ENCODE results near the gene C2CD3.

The C2CD3 gene

GRCh38 chr11:74018331-74019005 is 152.3 kb downstream of the C2CD3 start:
- DNase-seq, result peak; percentile 69

DNA sequence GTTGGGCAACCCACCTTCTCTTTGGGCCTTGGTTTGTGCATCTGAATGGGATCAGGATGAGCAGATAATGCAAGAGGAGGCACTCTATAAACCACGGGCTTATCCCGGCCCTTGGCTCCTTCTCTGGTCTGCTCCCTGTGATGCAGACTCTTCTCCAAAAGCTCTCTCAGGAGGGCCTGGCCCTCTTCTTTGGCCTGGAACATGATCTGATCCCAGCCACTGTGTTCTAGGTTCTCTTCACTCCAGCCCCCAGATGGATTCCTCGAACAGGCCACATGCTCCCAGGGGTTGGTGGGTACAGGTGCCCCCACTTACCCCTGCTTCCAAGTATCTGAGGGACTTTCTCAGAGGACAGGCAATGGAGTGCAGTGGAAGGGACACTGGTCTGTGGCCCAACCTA is 153.2 kb downstream of the C2CD3 start:
- DNase-seq, result no peak

GRCh38 chr11:74015919-74016684 is 154.7 kb downstream of the C2CD3 start:
- no peak for DNase-seq

DNA sequence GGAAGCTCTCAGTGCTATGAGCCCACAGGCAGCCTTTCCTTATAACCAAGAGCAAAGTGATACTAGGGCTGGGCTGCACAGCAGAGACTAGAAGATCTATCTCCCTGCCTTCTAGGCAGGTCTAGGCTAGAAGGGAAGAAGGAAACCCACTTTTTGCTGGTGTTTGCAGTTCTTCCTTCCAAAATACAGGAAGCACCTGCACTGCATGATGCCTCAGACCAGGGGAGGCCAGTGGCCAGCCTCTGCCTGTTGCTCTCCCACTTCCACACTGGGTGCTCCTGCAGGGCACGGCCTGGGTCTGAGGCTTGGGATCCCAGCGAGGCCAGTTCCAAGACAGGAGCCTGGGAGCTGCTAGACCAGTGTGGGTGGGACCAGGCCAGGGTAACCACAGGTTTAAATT is 155.9 kb downstream of the C2CD3 start:
- no peak for DNase-seq

GRCh38 chr11:74013141-74013540 is 157.7 kb downstream of the C2CD3 start:
- DNase-seq, result no peak

GRCh38 chr11:74012074-74012809 is 158.6 kb downstream of the C2CD3 start:
- peak; percentile 47 for DNase-seq

DNA sequence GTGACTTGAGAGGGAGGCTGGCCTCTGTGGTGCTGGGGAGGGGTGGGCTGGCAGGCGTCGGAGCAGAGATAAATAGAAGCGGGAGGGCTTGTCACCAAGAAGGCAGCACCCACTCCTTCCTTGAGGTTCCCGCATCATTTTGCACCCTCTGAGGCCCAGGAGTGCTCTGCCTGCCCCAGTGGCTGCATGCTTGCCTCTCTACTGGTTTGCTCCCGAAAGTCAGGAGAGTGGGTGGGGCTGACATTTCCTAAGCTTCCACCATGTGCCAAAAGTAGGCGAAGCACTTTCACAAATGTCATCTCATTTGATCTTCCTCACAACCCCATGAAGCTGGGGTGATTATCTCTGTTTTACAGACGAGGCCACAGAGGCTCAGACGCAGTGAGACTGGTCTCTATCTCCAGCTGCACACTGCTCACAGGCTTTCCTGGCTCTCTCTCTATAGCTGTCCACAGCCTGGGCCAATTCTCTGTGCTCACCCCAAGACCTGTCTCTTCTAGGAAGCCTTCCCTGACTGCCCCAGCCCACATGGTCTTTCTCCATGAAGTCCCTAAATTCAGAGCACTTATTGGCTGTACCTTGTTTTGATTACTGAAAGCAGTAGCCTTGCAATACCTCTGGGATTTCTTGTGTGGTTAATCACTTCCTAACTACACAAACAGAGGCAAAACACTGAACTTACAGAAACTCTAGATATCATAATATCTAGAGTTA is 159.3 kb downstream of the C2CD3 start:
- peak; percentile 75 for DNase-seq

DNA sequence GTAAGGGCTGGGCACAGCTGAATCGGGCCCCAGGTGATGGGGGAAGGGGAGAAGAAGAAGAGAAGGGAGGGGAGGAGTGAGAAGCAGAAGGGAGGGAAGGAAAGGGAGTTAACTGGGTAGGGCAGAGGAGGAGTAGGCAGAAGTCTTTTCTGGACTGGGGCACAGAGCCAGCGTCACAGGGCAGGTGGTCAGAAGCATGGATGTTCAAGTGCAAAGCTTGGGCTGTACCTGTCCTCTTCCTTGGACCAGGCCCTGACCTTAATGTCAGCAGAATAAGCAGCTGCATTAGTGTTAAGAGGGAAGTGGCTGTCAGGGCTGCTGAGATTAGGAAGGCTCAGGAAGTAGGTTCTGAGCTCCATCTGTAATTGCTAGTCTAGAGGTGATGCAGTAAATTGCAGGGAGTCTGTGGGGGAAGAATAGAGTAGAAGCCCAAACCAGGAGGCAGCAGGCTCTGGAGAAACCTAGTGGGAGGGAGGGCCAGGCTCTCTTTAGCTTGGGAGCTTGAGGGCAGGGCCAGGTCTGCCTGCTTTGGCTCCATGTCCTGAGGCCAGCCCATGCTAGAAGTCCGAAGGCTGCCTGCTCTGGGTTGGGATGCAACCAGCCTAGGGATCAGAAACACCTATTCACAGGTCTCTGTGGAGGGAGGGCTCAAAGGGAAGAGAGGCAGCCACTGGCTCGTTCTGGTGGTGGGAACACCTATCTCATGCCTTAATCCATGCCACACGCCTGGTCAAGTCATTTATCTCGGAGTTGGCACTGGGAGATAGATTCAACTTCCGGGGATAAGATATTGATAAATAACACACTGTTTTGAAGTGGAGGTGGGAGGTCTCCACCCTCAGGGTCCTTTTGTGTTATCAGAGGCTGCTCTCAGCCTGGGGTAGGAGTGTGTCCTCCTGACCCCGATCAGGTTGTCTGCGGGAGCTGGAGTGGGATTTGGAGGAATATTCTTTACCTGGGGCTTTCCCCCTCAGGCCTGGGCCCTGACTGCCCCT is 160.2 kb downstream of the C2CD3 start:
- no peak for DNase-seq

- no peak for DNase-seq
These were observed 161.0 kb downstream of the C2CD3 start for GRCh38 chr11:74009675-74010305.

- DNase-seq, result no peak
These were observed 161.6 kb downstream of the C2CD3 start for GRCh38 chr11:74009230-74009547.

GRCh38 chr11:74008373-74009229 is 162.2 kb downstream of the C2CD3 start, which contains the start of gene UCP3:
Gene UCP3, minus strand, starts transcription at chr11:74009085. Its CDS starts 2,043 bp downstream, at chr11:74007042.
- DNase-seq, result no peak

- no peak for DNase-seq
These were observed 163.0 kb downstream of the C2CD3 start for GRCh38 chr11:74007691-74008372.

DNA sequence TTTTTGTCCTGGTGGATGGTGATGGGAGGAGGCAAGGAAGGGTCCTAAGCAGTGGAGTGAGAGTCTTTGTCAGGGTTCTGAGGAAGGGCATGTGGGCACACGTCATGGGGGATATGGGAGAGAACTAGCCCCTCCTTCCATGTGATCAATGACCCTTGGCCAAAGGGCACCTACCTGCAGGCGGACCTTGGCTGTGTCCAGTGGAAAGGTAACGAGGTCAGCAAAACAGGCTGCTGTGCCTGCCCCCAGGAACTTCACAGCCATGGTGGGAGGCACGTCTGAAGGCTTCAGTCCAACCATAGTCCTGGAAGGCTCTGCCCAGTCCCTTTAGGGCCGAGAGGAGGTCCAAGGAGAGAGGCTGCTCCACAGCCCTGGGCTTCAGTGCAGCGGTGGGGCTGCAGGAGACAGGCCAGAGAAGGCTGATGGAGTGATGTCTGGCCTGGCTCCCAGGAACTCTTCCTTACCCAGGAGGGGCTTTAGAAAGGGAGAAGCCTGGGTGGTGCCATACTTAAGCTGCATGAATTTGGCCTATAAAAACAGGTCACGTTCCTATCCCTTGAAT is 164.0 kb downstream of the C2CD3 start:
- DNase-seq, result no peak

DNA sequence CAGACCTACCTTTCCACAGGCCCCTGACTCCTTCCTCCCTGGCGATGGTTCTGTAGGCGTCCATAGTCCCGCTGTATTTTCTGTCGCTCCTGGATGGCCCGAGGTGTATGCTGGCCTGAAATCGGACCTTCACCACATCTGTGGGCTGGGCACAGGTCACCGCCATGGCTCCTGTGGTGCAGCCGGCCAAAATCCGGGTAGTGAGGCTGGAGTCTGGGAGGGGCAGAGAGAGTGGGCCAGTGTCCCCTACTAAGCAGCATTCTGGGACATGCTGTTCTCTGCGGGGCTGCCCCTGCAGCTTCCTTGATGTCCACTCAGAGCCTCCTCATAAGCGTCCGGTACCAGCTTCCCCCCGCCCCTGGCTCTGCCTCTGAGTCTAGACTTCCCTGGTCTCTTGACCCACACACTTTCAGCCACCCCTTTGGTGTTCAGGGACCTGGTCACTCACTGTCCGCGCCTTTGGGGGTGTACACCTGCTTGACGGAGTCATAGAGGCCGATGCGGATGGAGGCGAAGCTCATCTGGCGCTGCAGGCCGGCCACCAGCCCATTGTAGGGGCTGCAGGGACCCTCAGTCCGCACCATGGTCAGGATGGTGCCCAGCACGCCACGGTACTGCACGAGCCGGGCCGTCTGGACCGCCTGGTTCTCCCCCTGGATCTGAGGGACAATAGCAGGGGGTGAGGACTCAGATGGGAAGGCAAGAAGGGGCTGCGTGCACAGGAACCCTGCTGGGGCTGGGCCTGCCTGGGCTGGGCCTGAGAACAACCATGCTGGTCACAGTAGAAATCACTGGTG is 164.9 kb downstream of the C2CD3 start:
- DNase-seq, result no peak

DNA sequence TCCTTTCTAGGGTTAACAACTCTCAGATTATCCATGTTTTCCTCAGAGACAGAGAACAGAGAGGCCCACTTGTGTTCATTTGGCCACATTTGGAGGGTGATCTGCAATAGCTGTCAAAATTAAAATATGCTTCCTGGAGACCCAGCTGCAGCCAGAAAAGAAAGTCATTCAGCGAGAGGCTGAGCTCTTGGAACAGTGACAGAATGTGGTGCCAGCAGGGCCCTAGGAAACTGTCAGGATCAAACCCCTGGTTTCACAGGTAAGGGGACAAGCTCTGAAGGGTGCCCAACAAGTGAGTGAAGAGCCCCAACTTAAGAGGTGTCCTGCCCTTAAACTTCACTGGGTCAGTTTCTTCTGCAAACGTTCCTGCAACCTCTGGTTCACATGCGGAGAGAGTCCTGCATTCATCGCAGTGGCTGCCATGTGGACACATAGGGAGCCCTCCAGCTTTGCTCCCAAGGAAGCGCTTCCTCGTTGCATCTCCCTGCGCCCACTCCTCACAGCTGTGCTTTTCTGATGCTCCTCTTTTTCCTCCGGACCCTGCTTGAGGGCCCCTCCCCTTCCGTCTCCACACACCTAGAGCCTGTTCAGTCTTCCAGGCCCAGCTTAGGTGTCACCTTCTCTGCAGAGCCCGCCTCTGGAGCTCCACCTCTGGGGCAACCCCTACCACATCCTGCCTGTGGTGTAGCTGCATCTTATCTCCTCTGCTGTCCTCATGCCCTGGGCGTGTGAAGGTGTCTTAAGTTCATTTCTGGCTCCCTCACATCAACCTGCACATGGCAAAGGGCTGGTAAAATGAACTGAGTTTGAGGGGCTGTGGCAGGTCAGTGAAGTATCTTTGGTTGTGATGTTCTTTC is 165.8 kb downstream of the C2CD3 start:
- DNase-seq, result peak; percentile 90

DNA sequence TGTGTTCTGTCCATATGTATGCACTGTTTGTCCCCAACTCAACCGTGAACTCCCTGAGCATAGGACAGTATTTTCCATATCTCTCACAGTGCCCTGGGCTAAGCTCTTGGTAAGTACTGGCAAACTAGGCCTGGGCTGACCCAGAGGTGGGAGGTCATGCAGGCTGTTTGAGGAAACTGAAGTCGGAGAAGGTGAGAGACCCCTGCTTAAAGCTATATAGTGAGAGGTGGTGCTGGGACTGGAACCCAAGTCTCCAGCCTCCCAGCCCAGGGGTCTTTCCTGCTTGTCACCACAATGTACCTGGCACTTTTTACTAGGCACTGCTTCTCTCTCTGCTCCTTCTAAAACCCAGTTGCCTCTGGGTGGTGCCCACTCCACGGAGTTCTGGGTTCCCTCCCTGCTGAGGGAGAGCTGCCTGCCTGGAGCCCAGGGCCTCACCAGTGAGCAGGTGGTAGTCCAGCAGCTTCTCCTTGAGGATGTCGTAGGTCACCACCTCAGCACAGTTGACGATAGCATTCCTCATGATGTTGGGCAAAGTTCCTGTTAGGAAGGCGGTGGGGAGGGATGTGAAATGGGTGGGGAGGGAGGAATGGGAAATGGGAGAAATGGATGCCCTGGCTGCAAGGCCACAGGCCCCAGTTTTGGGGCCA is 166.6 kb downstream of the C2CD3 start:
- DNase-seq, result no peak

GRCh38 chr11:74002832-74003231 is 168.0 kb downstream of the C2CD3 start:
- DNase-seq, result no peak
